Measurements from ENCODE around the gene KIAA1586.

DNA sequence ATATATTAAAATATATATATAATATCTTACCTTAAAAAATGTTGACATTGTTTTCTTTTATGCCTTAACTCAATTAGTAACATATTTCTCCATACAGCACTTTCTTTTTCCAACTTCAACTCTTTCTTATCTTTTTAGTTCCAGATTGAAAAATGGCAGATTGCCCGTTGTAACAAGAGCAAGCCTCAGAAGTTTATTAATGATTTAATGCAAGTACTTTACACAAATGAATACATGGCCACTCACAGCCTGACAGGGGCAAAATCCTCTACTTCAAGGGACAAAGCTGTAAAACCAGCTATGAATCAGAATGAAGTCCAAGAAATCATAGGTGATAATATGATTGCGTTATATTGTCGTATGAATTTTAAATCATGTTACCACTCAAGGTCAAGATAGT is 29.4 kb upstream of the KIAA1586 start:
- TF ChIP-seq, protein P1, sequence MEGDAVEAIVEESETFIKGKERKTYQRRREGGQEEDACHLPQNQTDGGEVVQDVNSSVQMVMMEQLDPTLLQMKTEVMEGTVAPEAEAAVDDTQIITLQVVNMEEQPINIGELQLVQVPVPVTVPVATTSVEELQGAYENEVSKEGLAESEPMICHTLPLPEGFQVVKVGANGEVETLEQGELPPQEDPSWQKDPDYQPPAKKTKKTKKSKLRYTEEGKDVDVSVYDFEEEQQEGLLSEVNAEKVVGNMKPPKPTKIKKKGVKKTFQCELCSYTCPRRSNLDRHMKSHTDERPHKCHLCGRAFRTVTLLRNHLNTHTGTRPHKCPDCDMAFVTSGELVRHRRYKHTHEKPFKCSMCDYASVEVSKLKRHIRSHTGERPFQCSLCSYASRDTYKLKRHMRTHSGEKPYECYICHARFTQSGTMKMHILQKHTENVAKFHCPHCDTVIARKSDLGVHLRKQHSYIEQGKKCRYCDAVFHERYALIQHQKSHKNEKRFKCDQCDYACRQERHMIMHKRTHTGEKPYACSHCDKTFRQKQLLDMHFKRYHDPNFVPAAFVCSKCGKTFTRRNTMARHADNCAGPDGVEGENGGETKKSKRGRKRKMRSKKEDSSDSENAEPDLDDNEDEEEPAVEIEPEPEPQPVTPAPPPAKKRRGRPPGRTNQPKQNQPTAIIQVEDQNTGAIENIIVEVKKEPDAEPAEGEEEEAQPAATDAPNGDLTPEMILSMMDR (IDR thresholded peaks at IDR 0.05; ENCODE audit: low read depth, low read length, poor library complexity, severe bottlenecking) = no peak
- no peak for TF ChIP-seq EZH2phosphoT487 (IDR thresholded peaks at IDR 0.05; ENCODE audit: borderline replicate concordance, low read length)
